ENCODE measurements around the gene TBC1D5.

The TBC1D5 gene

DNA sequence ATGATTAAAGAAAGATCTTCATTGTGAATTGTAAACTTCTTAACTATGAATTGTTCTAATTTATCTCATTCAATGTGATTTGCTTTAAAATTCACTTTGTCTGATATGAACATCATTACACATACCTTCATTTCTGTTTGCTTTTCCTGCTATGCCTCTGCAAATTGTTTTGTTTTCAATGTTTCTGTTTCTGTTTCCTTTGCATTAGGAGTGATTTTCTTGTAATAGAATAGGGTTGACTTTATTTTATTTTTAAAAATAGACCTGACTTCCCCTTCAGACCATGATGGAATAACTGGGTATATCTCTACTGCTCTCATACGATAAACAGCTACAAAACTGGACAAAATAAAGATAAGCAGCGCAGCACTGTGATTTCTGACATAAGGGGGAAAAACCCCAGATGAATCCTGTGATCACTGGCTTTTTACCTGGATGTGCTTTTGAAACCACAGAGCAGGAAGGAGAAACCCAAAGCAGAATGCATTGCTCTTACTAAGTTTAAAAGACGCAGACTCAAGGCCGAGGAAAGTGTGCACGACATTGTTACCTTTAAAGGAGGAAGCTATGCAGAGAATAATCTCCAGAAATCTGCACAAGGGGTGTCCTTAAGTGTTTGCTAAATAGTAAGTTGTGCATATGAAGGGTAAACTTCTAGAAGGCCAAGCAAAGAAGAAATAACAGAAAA lies 420.2 kb downstream of the TBC1D5 start:
- no peak for DNase-seq (ENCODE audit: low read depth)
- no peak overlapping the region for H3K4me3 ChIP-seq (ENCODE audit: low read length)
- TF ChIP-seq, protein P1, sequence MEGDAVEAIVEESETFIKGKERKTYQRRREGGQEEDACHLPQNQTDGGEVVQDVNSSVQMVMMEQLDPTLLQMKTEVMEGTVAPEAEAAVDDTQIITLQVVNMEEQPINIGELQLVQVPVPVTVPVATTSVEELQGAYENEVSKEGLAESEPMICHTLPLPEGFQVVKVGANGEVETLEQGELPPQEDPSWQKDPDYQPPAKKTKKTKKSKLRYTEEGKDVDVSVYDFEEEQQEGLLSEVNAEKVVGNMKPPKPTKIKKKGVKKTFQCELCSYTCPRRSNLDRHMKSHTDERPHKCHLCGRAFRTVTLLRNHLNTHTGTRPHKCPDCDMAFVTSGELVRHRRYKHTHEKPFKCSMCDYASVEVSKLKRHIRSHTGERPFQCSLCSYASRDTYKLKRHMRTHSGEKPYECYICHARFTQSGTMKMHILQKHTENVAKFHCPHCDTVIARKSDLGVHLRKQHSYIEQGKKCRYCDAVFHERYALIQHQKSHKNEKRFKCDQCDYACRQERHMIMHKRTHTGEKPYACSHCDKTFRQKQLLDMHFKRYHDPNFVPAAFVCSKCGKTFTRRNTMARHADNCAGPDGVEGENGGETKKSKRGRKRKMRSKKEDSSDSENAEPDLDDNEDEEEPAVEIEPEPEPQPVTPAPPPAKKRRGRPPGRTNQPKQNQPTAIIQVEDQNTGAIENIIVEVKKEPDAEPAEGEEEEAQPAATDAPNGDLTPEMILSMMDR (conservative IDR thresholded peaks at IDR 0.05; ENCODE audit: low read length) = no peak

DNA sequence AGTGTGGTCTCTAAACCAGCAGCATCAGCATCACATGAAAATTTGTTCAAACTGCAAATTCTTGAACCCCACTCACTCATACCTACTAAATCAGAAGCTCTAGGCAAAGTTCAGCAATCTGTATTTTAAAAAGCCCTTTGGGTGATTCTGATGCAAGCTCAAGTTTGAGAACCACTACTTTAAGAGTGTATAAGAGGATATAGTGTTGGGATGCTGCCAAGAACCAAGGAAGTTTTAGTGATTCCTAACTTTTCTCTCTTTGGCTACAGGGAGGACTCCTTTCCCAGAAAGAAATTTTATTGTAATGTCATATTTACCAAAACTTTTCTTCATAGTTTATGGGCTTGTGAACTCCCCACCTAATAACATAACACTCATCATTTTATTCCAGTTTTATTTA lies 422.2 kb downstream of the TBC1D5 start:
- DNase-seq (ENCODE audit: low read depth) = peak; percentile 16
- H3K4me3 ChIP-seq (ENCODE audit: low read length) = no peak overlapping the region
- TF ChIP-seq, protein P1 (conservative IDR thresholded peaks at IDR 0.05; ENCODE audit: low read length) = no peak

DNA sequence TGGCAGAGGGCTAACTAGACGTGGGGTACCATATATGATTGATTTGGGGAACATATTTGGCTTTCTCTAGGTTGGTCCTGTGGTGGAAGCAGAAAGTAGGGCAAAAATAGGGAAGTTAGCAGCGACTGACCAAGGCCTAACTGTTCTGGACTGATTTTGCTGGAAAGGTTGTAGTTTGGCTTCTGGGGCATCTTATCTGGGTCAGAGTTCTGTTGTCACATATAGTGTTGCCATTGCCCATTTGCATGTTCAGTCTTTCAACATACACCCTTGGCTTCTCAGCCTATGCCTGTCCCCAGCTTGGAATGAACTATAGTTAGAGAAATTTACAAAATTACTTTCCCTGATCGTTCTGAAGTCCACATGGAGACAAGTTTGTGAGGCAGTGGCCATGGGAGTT lies 426.5 kb downstream of the TBC1D5 start:
- TF ChIP-seq, protein P1 (conservative IDR thresholded peaks at IDR 0.05; ENCODE audit: low read length) = no peak
- DNase-seq (ENCODE audit: low read depth) = no peak

DNA sequence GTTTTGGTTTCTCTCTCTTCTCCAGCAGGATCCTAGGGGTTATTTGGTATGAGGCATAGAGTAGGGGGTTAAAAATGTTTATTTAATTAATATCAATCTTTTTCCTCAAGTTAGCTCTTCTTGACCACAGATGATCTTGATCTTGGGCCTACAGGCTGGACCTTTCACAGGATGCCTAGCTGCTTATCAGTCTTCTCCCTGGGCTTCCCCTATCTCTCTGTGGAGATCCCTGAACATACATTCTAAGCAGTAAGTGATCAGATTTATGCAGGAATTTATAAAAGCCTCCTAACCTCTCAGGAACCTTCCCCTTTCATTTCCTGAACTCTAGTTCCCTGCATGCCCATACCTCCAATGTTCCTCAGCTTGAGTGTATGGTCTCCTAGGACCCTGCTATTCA lies 428.3 kb downstream of the TBC1D5 start:
- no peak overlapping the region for H3K4me3 ChIP-seq (ENCODE audit: low read length)
- TF ChIP-seq, protein P1 (conservative IDR thresholded peaks at IDR 0.05; ENCODE audit: low read length) = no peak
- DNase-seq (ENCODE audit: low read depth) = no peak

More for the DNA sequence above, 426.5 kb downstream of the TBC1D5 start:
- H3K4me3 ChIP-seq (ENCODE audit: low read length) = no peak overlapping the region

DNA sequence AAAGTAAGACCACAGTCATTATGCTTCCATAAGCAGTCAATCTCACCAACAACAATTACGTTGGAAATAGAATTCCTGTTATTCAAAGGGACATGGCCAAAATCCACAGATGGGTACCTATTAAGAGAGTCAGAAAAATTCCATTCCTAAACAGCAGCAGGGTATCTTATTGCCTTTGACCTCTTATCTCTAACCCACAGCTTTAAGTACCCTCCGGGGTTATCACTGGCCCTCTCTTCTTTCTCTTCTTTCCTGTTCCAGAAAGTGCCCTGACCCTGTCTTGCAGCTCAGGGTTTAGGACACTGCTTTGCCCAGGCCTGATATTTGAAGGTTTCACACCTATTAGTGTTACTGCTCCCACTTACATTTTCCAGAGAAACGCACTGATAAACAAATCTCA lies 428.7 kb downstream of the TBC1D5 start:
- no peak for DNase-seq (ENCODE audit: low read depth)
- H3K4me3 ChIP-seq (ENCODE audit: low read length) = no peak overlapping the region
- TF ChIP-seq, protein P1 (conservative IDR thresholded peaks at IDR 0.05; ENCODE audit: low read length) = no peak

DNA sequence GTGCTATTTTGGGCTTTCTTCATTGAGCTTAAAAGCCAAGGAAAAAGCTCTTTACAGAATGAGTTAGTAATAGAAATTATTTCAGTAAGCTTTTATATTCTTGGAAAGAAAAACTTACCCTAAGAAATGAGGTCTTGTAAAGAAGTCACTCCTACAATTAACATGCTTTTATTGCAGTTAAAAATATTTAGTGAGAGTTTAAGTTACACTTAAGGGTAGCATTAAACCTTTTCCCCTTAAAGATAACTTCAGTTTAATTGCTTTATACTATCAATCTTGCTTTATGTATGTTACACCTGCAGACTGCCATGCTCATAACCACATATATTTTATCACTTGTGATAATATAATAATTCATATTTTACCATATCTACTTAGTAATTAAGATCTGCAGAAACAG lies 431.4 kb downstream of the TBC1D5 start:
- TF ChIP-seq, protein P1 (conservative IDR thresholded peaks at IDR 0.05; ENCODE audit: low read length) = no peak
- H3K4me3 ChIP-seq (ENCODE audit: low read length) = no peak overlapping the region
- DNase-seq (ENCODE audit: low read depth) = no peak

DNA sequence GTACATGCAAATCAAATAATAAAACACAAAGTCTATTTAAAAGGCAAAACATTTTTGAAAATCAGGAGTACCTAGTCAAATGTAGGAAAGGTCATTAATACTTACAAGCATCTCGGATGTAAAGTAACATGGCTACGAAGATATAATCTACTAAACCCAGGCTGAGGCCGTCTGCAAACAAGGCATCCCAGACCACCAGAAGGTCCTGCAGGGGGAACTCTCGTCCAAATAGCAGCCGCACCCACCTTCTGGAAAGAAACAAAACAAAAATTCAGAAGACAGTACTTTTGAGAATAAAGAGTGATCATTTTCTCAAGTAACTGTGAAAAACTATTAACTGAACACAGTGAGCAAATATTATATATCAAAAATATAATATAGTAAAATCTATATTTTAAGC lies 434.5 kb downstream of the TBC1D5 start:
- TF ChIP-seq, protein P1 (conservative IDR thresholded peaks at IDR 0.05; ENCODE audit: low read length) = no peak
- H3K4me3 ChIP-seq (ENCODE audit: low read length) = no peak overlapping the region
- DNase-seq (ENCODE audit: low read depth) = no peak

All from AG10803 (cell line).